ENCODE measurements around the gene BEND7. TPM values are rescaled to one million over a fixed set of nuclear protein-coding genes. Genes with fewer than 3 reads are reported as not detected.
A peak's percentile ranks its signal among the peaks of the same experiment; 100 is the strongest.

The BEND7 gene
- total and polyA plus RNA-seq, 2 of the 8 experiments (the other 6 are each of a cell fraction or from before 2014, with no cell fraction given): 1.9 to 8.2 TPM

- Histone ChIP-seq H3K4me3 (ENCODE audit: extremely low read depth in 1 of 4, insufficient read depth in 2 of 4, low read depth in 3 of 4, low read length in 4 of 4) (peak overlapping the region; percentile 48 to 72 (median 60)), H3K4me2 (ENCODE audit: insufficient read depth in 1 of 2, low read depth in 2 of 2, low read length in 2 of 2) (peak overlapping the region; percentile 82 to 88), H3K36me3 (ENCODE audit: control insufficient read depth in 2 of 4, insufficient read depth in 4 of 4, low read length in 3 of 4) (no peaks in the 10 kb centered on the region; a peak in 1 of 8 replicates), H3K56ac (replicated peaks; ENCODE audit: insufficient read length, low read depth, low read length) (no peak overlapping the region), H3K4me1 (replicated peaks in 1 of 4; ENCODE audit: control insufficient read depth in 3 of 4, insufficient read depth in 4 of 4, low read length in 3 of 4) (peaks cover 0 to 6% (median 2%) of the 10 kb centered on the region in 4 experiments; a peak in 3 of 7 replicates), H4K91ac (replicated peaks; ENCODE audit: insufficient read length, low read length) (no peak overlapping the region), H3K4ac (replicated peaks; ENCODE audit: insufficient read length, low read depth, low read length) (no peak overlapping the region), H3K79me2 (ENCODE audit: control insufficient read depth in 1 of 2, insufficient read depth in 2 of 2, low read length in 2 of 2) (no peaks in the 10 kb centered on the region), H3K9ac (replicated peaks in 1 of 4; ENCODE audit: extremely low read depth in 1 of 4, low read depth in 3 of 4, low read length in 3 of 4) (no peak overlapping the region), H4K8ac (ENCODE audit: extremely low read depth, insufficient read depth, low read length) (no peak overlapping the region), H3K79me1 (ENCODE audit: low read depth, low read length) (no peaks in the 10 kb centered on the region), H3K23ac (ENCODE audit: insufficient read length) (no peak overlapping the region), H2AK5ac (ENCODE audit: low read depth, low read length) (no peak overlapping the region), H2BK15ac (ENCODE audit: low read length) (no peak overlapping the region), H3K27ac (ENCODE audit: low read depth, low read length) (no peak overlapping the region), H2BK120ac (replicated peaks; ENCODE audit: low read depth, low read length) (no peak overlapping the region), H3K23me2 (ENCODE audit: low read depth, low read length) (peaks cover 2% of the 10 kb centered on the region; the same call in 1 of the 2 replicates), H2BK5ac (ENCODE audit: low read depth, low read length) (no peak overlapping the region), H4K20me1 (replicated peaks in 1 of 2; ENCODE audit: control insufficient read depth in 1 of 2, insufficient read depth in 2 of 2, low read length in 2 of 2) (peaks cover 0 to 2% of the 10 kb centered on the region in 2 experiments), H2BK20ac (ENCODE audit: low read length) (no peak overlapping the region), H3K14ac (ENCODE audit: insufficient read length) (no peak overlapping the region), H3K18ac (ENCODE audit: extremely low read depth, low read length) (no peak overlapping the region), H3K9me3 (ENCODE audit: insufficient read depth in 2 of 2, low read depth in 1 of 2, low read length in 1 of 2) (no peaks in the 10 kb centered on the region), H2BK12ac (ENCODE audit: low read depth, low read length) (no peak overlapping the region), H3K27me3 (replicated peaks in 1 of 4; ENCODE audit: control insufficient read depth in 3 of 4, extremely low read depth in 1 of 4, insufficient read depth in 3 of 4, low read length in 3 of 4) (peaks cover 7 to 33% (median 25%) of the 10 kb centered on the region in 4 experiments), H2AFZ (ENCODE audit: low read length) (no peak overlapping the region), H4K5ac (ENCODE audit: insufficient read length, low read depth, low read length) (no peak overlapping the region)
- no peak for TF ChIP-seq TCF12 (IDR thresholded peaks at IDR 0.05; ENCODE audit: low read depth, low read length)
- peak; percentile 42 for TF ChIP-seq RNF2 (IDR thresholded peaks at IDR 0.05; ENCODE audit: borderline replicate concordance, low read depth, low read length, missing control alignments, poor library complexity, severe bottlenecking)
- no peak for TF ChIP-seq HDAC2 (IDR thresholded peaks at IDR 0.05; ENCODE audit: borderline replicate concordance in 1 of 2, low read depth in 2 of 2, low read length in 2 of 2)
- CTCF ChIA-PET (ENCODE audit: partially characterized antibody): interaction anchor here (0.6 to 2.0 kb wide), 5 partner anchors 9 to 164 kb away, joined by 3 to 8 read pairs (median 3); no protein-coding TSS in a partner anchor
- POLR2A ChIA-PET (ENCODE audit: partially characterized antibody): interaction anchor here (1.5 kb wide), 1 partner anchor 178 kb away, joined by 5 read pairs; no protein-coding TSS in a partner anchor
- 8% methylated on average over 2 of the region's 5 CpGs; no CpG with 5 or more reads in 1 of the 2 experiments for WGBS, 2 experiments (ENCODE audit: extremely low coverage in 1 of 2, insufficient coverage in 1 of 2, insufficient read length in 1 of 2, insufficient replicate concordance in 2 of 2, low coverage in 1 of 2, low lambda C conversion rate in 2 of 2, missing lambda C conversion rate in 1 of 2)
- FAIRE-seq: no peak
- no peak for DNase-seq (ENCODE audit: low read depth in 1 of 2, low spot score in 2 of 2)
Observed at GRCh38 chr10:13527864-13528122, 1.0 kb downstream of the BEND7 start.
